Fibroblast of villous mesenchyme (primary cell): ENCODE data around the gene SLF2. TPM values are rescaled to one million over a fixed set of nuclear protein-coding genes. Genes with fewer than 3 reads are reported as not detected.

Experiments used
- DNase-seq: peaks from one replicate; pipeline ENCODE4 v3.0.0-alpha.2; 2010; ENCODE audit warnings: low read depth
- H3K4me3 ChIP-seq: 2 replicates; pipeline ENCODE4 v1.5.1; 2011; ENCODE audit warnings: low read depth, mild to moderate bottlenecking, low read length
- total RNA-seq: library from RNA; depleted of rRNA; stranded (reverse); fragments of >200 nt; gene quantifications from 2 replicates; pipeline ENCODE4 v1.2.3, GENCODE V29; 2012
- TF ChIP-seq, protein P1 (sequence below): IDR thresholded peaks from 2 replicates; pipeline ENCODE4 v1.5.1; 2012; ENCODE audit warnings: low read depth, mild to moderate bottlenecking, low read length; ENCODE audit not compliant: insufficient read depth

The SLF2 gene
- total RNA-seq, 1 donor, result 55.7 TPM

DNA sequence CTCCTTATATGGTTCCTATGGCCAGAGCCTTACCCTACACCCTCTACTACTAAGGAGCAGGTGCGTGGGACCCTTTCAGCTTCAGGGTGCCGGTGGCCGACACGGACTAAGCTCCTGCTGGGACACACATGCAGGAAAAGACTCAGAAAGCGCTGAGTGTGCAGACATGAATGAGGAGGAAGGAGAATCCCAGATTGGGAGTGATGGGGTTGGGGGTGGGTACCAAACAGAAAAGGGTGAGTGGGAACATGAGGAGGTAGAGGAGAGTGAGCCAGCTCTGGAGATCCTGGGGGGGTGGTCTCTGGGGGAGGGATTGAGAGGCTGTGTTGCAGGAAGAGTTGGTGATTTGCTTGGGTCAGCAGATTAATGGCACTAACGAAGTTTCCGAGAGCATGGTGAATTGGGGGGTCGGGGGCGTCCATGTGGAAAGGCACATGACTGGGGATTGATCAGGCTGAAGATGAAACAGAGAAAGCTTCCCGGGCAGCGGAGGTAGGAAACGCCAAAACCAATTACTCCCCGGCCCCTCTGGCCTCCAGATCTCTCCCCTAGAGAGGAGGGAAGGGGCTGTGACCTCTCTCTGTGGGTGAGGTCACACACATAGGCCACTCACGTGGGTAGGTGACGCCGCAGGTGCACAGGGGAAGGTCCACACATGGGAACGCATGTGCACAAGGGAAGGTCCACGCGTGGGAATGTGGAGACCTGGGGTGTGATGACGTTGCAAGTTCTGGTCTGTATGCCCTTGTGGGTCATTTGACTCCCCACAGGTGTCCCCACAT lies 37.9 kb upstream of the SLF2 start:
- H3K4me3 ChIP-seq, result no peak overlapping the region
- TF ChIP-seq, protein P1, sequence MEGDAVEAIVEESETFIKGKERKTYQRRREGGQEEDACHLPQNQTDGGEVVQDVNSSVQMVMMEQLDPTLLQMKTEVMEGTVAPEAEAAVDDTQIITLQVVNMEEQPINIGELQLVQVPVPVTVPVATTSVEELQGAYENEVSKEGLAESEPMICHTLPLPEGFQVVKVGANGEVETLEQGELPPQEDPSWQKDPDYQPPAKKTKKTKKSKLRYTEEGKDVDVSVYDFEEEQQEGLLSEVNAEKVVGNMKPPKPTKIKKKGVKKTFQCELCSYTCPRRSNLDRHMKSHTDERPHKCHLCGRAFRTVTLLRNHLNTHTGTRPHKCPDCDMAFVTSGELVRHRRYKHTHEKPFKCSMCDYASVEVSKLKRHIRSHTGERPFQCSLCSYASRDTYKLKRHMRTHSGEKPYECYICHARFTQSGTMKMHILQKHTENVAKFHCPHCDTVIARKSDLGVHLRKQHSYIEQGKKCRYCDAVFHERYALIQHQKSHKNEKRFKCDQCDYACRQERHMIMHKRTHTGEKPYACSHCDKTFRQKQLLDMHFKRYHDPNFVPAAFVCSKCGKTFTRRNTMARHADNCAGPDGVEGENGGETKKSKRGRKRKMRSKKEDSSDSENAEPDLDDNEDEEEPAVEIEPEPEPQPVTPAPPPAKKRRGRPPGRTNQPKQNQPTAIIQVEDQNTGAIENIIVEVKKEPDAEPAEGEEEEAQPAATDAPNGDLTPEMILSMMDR, result no peak

DNA sequence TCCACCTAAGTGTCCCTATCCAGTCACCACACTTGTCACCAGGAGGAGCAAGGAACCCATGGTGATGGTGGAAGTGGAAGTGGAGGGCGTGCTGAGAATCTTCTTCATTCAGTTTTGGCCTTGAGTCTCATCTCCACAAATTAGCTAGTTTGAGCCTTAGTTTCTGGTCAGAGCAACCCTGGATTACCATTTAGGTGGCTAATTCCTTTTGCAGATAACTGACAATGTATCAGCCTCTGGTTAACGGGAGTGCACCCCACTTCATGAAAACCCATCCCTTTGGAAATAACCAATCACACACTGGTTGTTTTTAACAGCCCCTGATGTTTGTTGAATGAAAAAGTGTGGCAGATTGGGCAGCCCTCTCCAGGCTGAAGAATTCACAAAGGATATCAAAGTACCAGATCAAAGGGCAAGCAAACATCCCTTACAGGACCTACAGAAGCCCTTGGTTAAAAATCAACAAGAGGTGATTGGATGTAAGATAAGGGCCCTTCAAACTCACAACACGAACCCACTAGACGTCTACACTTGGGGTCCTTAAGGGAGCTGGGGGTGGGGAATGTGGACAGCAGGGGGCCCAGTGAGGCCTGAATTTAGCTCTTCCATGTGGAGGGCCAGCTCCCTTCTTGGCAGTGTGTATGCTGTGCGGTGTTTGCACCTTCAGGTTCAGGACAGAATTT lies 37.1 kb upstream of the SLF2 start:
- no peak for DNase-seq
- TF ChIP-seq, protein P1, result no peak
- no peak overlapping the region for H3K4me3 ChIP-seq

More for the DNA sequence above, 37.9 kb upstream of the SLF2 start:
- DNase-seq, result no peak

DNA sequence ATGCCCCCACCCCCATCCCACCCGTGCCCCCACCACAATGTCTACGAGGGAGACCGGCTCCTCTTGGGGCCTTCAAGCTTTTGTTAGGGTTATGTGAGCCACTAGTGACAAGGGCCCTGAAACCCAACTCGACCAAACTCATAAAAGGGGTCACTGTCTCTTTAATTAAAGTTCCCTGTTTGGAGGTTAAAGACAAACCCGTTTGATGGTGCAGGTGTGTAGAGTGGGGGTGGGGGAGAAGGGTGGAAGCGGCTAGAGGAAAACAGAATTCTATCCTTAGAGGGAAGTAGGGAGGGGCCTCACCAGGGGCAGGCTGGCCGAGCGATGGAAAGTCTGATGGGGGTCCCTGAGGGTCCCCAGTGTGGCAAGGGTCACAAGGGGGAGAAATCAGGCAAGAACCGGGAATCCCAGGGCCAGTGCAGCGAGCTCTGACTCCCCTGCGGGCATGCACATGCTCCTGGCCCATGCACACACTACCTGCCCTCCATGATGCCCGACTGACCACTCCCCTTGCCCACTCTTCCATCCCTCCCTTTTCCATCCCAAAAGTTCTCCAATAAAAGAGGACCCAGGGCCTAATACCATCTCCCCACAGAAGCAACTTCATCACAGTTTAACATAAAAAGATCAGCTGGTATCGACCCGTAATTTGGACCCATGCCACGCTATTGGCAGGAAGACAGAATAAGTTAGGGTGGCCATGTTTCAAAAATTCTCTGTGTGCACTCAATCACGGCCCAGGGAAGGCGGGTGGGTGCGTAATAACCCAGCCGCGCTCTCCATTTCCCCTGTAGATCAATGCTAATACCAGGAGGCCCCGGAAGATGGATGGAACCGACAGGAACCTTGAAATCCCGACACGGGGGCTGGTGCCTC lies 35.9 kb upstream of the SLF2 start:
- DNase-seq, result no peak
- H3K4me3 ChIP-seq, result no peak overlapping the region
- TF ChIP-seq, protein P1, result no peak

DNA sequence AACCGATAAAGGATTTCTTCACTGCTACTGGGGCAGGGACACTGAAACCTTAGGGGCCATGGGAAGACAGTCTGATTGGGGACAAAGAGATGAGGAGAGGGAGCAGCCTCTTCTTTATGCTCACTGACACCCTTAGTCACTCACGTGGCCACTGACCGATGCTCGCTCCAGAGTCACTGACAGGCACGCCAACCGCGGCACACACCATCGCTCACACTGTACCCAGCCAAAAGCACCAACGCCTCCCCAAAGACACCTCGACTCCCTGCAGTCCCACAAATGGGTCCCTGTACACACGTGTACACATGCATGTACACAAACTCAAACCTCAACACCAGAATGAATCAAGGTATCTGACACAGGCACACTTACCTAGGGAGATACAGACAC lies 35.3 kb upstream of the SLF2 start:
- no peak for DNase-seq
- TF ChIP-seq, protein P1, result no peak
- no peak overlapping the region for H3K4me3 ChIP-seq

DNA sequence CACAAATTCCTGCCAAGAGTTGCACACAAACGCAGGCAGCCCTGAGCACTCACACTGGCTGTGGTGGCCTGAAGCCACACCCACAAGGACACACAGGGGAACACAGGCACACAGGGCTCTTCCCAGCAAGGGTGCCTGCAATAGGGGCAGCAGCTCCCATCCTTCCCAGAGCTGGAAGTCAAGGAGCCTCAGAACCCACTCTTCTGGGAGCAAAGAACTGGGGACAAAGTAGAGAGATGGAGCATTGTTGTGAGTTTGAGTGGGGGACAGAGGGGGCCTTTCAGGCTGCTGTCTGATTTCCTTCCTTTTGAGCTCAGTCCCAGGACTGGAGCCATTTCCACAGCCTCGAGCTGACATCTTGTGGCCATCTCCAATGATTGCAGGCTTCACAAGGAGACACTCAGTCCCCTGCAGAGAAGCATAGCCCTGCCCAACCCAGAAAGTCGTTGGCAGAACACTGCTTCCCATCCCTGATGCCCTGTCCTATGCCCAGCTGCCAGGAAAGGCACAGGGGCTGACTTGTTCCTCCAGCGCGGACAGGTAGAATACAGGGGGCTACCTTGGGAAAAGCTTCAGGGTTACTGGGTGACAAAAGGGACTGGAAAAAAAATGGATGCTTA lies 34.4 kb upstream of the SLF2 start:
- TF ChIP-seq, protein P1, result peak; percentile 92
- DNase-seq, result peak; percentile 72
- no peak overlapping the region for H3K4me3 ChIP-seq

DNA sequence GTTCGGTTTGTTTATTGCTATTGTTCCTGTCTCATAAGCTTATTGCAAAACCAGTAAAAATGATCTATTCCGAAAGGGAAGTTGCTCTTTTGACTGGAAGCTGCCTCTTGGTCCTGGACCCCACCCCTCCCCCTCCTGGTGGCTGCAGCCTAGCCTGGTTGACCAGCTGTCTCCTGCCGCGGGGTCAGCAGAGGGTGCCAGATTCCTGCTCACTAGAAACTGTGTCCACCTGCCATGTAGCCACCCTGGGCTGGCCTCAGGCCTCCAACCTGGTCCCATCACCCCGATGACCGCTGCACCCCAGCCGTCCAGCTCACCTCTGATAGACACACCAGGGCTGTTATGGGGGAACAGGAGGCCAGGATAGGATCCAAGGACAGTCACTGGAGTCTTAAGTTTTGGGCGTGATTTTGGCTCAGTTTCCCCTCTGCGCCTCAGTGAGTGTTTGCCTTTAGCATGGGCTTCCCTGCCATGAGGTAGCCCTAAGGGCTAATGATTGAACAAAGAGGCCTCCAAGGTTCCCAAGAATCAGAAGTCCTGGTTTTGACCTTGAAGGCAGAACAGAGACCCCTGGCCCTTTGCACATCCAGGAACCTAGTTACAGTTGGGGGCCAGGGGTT lies 32.9 kb upstream of the SLF2 start:
- TF ChIP-seq, protein P1, result no peak
- H3K4me3 ChIP-seq, result no peak overlapping the region
- DNase-seq, result no peak
